ENCODE data around the gene DDX17.

DNA sequence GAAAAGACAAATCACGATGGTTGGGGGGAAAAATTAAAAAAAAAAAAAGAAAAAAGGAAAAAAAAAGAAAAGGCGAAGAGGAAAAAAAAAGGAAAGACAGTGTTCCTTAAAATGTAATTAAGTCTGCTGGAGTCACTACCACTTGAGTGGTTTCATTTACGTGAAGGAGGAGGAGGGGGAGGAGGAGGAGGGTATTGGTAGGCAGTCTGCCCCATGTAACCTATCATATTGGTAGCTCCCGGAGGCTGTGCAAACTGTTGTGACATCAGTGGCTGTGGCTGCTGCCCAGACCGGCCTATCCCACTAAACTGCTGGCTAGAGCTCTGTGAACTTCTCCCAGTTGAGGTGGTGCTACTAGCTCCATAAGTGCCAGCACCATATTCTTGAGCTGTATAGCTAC is 20.3 kb downstream of the DDX17 start:
- TF ChIP-seq, protein P1, sequence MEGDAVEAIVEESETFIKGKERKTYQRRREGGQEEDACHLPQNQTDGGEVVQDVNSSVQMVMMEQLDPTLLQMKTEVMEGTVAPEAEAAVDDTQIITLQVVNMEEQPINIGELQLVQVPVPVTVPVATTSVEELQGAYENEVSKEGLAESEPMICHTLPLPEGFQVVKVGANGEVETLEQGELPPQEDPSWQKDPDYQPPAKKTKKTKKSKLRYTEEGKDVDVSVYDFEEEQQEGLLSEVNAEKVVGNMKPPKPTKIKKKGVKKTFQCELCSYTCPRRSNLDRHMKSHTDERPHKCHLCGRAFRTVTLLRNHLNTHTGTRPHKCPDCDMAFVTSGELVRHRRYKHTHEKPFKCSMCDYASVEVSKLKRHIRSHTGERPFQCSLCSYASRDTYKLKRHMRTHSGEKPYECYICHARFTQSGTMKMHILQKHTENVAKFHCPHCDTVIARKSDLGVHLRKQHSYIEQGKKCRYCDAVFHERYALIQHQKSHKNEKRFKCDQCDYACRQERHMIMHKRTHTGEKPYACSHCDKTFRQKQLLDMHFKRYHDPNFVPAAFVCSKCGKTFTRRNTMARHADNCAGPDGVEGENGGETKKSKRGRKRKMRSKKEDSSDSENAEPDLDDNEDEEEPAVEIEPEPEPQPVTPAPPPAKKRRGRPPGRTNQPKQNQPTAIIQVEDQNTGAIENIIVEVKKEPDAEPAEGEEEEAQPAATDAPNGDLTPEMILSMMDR (conservative IDR thresholded peaks at IDR 0.05 in 1 of 2, IDR thresholded peaks at IDR 0.05 in 1 of 2; ENCODE audit: low read depth in 1 of 2, low read length in 2 of 2), result no peak
- no peak for TF ChIP-seq EZH2 (IDR thresholded peaks at IDR 0.05; ENCODE audit: low read length, missing control alignments)
